ENCODE results near the gene XYLB.

- TF ChIP-seq, protein P1, sequence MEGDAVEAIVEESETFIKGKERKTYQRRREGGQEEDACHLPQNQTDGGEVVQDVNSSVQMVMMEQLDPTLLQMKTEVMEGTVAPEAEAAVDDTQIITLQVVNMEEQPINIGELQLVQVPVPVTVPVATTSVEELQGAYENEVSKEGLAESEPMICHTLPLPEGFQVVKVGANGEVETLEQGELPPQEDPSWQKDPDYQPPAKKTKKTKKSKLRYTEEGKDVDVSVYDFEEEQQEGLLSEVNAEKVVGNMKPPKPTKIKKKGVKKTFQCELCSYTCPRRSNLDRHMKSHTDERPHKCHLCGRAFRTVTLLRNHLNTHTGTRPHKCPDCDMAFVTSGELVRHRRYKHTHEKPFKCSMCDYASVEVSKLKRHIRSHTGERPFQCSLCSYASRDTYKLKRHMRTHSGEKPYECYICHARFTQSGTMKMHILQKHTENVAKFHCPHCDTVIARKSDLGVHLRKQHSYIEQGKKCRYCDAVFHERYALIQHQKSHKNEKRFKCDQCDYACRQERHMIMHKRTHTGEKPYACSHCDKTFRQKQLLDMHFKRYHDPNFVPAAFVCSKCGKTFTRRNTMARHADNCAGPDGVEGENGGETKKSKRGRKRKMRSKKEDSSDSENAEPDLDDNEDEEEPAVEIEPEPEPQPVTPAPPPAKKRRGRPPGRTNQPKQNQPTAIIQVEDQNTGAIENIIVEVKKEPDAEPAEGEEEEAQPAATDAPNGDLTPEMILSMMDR (IDR thresholded peaks at IDR 0.05; ENCODE audit: borderline replicate concordance, extremely low read depth, low read length, poor library complexity, severe bottlenecking) = no peak
- TF ChIP-seq EZH2 (IDR thresholded peaks at IDR 0.05; ENCODE audit: borderline replicate concordance, low read depth, low read length, severe bottlenecking) = no peak
Measured at GRCh38 chr3:38396861-38397260, 50.3 kb downstream of the XYLB start.

Measured in DND-41 (cell line).